ENCODE data around the gene PGA5.

The PGA5 gene

GRCh38 chr11:61259363-61259762 is 18.4 kb downstream of the PGA5 start:
- intact Hi-C loops (cut with DNase I; ENCODE audit: low total_unique reads): no loop called here
- no peak for TF ChIP-seq CTCF (IDR thresholded peaks at IDR 0.05)

GRCh38 chr11:61264371-61264770 is 23.4 kb downstream of the PGA5 start:
- no peak overlapping the region for H3K4me3 ChIP-seq
- intact Hi-C loops (cut with DNase I; ENCODE audit: low total_unique reads): no loop called here
- no peaks in the 10 kb centered on the region for H3K9me3 ChIP-seq
- no peaks in the 10 kb centered on the region for H3K36me3 ChIP-seq
- H3K27me3 ChIP-seq: no peaks in the 10 kb centered on the region
- no peak for DNase-seq
- H3K27ac ChIP-seq: no peak overlapping the region
- H3K4me1 ChIP-seq: no peaks in the 10 kb centered on the region
- no peak for TF ChIP-seq CTCF (IDR thresholded peaks at IDR 0.05)

More at GRCh38 chr11:61259363-61259762, 18.4 kb downstream of the PGA5 start:
- Histone ChIP-seq H3K27me3 (no peaks in the 10 kb centered on the region), H3K9me3 (no peaks in the 10 kb centered on the region), H3K36me3 (peaks cover 0 to 9% (median 0%) of the 10 kb centered on the region in 3 donors), H3K4me1 (no peaks in the 10 kb centered on the region), H3K27ac (no peak overlapping the region), H3K4me3 (no peak overlapping the region)
- no peak for DNase-seq

GRCh38 chr11:61264795-61265194 is 23.8 kb downstream of the PGA5 start:
- H3K27ac ChIP-seq: no peak overlapping the region
- DNase-seq: no peak
- intact Hi-C loops (cut with DNase I; ENCODE audit: low total_unique reads): no loop called here

GRCh38 chr11:61265357-61265756 is 24.4 kb downstream of the PGA5 start:
- intact Hi-C loops (cut with DNase I; ENCODE audit: low total_unique reads): no loop called here
- H3K27me3 ChIP-seq: no peaks in the 10 kb centered on the region

More at GRCh38 chr11:61264795-61265194, 23.8 kb downstream of the PGA5 start:
- no peak for TF ChIP-seq CTCF (IDR thresholded peaks at IDR 0.05)
- H3K4me3 ChIP-seq: no peak overlapping the region
- no peaks in the 10 kb centered on the region for H3K9me3 ChIP-seq
- H3K36me3 ChIP-seq: no peaks in the 10 kb centered on the region
- no peaks in the 10 kb centered on the region for H3K27me3 ChIP-seq
- no peaks in the 10 kb centered on the region for H3K4me1 ChIP-seq

GRCh38 chr11:61266602-61267001 is 25.6 kb downstream of the PGA5 start:
- TF ChIP-seq CTCF (IDR thresholded peaks at IDR 0.05): no peak
- intact Hi-C loops (cut with DNase I; ENCODE audit: low total_unique reads): no loop called here
- Histone ChIP-seq H3K36me3 (no peaks in the 10 kb centered on the region), H3K4me3 (no peak overlapping the region), H3K27me3 (no peaks in the 10 kb centered on the region), H3K27ac (no peak overlapping the region), H3K4me1 (no peaks in the 10 kb centered on the region), H3K9me3 (no peaks in the 10 kb centered on the region)
- no peak for DNase-seq

More at GRCh38 chr11:61265357-61265756, 24.4 kb downstream of the PGA5 start:
- no peak for DNase-seq
- no peak overlapping the region for H3K4me3 ChIP-seq
- H3K4me1 ChIP-seq: no peaks in the 10 kb centered on the region
- TF ChIP-seq CTCF (IDR thresholded peaks at IDR 0.05): no peak
- no peaks in the 10 kb centered on the region for H3K36me3 ChIP-seq
- H3K9me3 ChIP-seq: no peaks in the 10 kb centered on the region
- no peak overlapping the region for H3K27ac ChIP-seq

GRCh38 chr11:61267437-61267841 is 26.5 kb downstream of the PGA5 start:
- no peak overlapping the region for H3K27ac ChIP-seq
- H3K27me3 ChIP-seq: no peaks in the 10 kb centered on the region
- no peaks in the 10 kb centered on the region for H3K9me3 ChIP-seq
- H3K4me3 ChIP-seq: no peak overlapping the region
- no peaks in the 10 kb centered on the region for H3K36me3 ChIP-seq
- DNase-seq: no peak
- no peaks in the 10 kb centered on the region for H3K4me1 ChIP-seq
- TF ChIP-seq CTCF (IDR thresholded peaks at IDR 0.05): no peak
- intact Hi-C loops (cut with DNase I; ENCODE audit: low total_unique reads): no loop called here
